AG10803 (cell line): Measurements from ENCODE around the gene NCKIPSD.

Experiments used
- DNase-seq: peaks from one replicate; pipeline ENCODE4 v3.0.0; 2010; ENCODE audit warnings: low read depth
- H3K4me3 ChIP-seq: 2 replicates; pipeline ENCODE4 v1.5.1; 2011; ENCODE audit warnings: mild to moderate bottlenecking, low read length, control low read depth
- TF ChIP-seq, protein P1 (sequence below): conservative IDR thresholded peaks from 2 replicates; pipeline ENCODE4 v1.5.1; 2011; ENCODE audit warnings: mild to moderate bottlenecking, low read length, control low read depth, inconsistent platforms

The NCKIPSD gene

DNA sequence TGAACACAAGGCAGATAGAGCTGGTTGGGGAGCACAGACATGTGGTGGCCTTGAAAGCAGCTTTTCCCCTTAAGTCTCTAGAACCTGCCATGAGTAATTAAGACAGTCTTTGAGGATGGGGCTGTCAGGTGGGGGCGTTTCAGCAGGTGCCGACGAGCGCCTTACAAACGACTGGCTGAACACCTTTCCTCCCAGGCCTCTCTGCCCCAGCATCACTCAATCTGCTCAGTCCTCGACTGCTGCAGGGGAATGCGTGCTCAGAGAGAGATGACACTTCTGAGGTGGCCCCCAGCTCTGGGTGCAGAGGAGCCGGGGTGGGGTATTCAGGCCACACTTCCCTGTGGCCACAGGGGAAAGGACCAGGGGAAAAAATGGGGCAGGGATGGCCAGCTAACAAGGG, 8.1 kb upstream of the NCKIPSD start:
- no peak for DNase-seq
- H3K4me3 ChIP-seq, result peak overlapping the region; percentile 50
- TF ChIP-seq, protein P1, sequence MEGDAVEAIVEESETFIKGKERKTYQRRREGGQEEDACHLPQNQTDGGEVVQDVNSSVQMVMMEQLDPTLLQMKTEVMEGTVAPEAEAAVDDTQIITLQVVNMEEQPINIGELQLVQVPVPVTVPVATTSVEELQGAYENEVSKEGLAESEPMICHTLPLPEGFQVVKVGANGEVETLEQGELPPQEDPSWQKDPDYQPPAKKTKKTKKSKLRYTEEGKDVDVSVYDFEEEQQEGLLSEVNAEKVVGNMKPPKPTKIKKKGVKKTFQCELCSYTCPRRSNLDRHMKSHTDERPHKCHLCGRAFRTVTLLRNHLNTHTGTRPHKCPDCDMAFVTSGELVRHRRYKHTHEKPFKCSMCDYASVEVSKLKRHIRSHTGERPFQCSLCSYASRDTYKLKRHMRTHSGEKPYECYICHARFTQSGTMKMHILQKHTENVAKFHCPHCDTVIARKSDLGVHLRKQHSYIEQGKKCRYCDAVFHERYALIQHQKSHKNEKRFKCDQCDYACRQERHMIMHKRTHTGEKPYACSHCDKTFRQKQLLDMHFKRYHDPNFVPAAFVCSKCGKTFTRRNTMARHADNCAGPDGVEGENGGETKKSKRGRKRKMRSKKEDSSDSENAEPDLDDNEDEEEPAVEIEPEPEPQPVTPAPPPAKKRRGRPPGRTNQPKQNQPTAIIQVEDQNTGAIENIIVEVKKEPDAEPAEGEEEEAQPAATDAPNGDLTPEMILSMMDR, result no peak

DNA sequence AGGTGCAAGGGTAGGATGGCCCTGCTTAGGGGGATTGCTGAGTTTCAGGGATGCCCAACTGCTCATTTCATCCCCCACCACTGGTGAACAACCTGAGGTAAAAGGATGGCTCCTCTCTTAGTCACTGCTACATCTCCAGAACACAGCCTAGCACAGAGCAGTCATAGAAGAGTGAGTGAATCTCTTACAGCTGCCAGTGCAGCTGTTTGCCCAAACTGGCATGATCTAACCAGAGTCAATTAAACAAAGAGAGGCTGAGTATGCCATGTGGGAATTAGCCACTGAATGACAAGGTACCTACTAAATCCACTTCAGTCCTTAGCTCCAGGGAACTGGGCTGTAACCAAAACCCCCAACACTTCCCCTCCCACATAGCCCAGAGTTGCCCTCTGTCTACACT, 6.8 kb upstream of the NCKIPSD start:
- DNase-seq, result no peak
- TF ChIP-seq, protein P1, result no peak
- no peak overlapping the region for H3K4me3 ChIP-seq

DNA sequence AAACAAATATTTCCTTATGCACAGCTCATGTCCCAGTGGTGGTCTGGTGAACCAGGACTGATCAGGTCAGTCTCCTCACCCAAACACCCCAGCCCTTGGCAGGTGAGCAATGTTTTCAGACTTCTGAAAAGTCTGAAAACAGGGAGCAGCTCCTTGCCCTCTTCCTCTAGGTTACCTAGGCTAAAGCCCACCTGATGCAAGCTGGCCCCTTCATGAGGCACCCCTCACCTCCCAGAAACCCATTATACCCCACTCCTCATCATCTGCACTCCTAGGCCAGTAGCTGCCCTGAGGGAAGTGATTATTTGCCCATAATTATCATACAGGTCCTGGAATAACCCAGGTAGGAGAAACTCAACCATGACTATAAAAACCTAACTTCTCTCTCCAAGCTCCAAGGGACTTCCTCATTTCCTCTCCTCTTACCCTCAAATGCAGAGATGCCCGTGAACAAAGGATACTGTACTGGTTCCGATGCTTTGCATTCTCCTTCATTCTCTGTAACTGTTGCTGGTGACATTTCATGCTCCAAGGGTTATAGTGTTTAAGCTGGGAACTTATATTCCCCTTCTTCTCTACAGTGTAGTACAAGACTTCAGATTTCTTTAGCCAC, 5.2 kb upstream of the NCKIPSD start:
- H3K4me3 ChIP-seq, result no peak overlapping the region
- TF ChIP-seq, protein P1, result no peak
- no peak for DNase-seq

DNA sequence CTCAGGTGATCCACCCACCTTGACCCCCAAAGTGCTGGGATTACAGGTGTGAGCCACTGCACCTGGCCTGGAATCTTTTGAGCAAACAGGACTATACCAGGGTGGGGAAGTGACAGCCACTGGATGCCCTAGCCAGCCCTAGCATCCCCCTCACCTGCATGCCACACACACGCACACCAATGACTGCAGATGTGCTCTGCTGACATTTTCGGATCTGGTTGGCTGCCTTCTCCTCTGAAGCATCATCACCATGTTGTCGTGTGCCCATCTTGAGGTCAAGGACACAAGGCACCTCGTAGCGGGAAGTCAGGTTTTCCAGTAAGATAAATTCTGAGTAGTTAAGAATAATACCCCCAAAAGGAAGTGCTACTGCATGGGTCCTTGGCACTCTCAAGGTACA, 3.7 kb upstream of the NCKIPSD start:
- TF ChIP-seq, protein P1, result no peak
- no peak for DNase-seq

DNA sequence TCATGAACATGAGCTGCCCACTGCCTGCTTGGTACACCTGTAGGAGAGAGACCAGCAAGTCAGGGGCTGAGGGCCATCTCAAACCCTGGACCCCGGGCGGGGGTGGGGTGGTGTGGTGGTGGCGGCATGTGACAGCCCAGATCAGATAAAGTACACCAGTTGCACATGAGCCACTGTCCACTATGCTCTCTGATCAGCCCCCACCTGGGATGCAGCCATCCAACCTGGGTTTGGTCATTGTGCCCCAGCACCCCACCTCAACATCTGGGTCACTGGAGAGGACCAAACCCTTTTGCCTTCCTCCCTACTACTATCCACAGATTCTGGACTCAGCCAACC, 3.0 kb upstream of the NCKIPSD start:
- DNase-seq, result no peak
- H3K4me3 ChIP-seq, result no peak overlapping the region
- TF ChIP-seq, protein P1, result no peak

More for the DNA sequence above, 3.7 kb upstream of the NCKIPSD start:
- H3K4me3 ChIP-seq, result no peak overlapping the region

DNA sequence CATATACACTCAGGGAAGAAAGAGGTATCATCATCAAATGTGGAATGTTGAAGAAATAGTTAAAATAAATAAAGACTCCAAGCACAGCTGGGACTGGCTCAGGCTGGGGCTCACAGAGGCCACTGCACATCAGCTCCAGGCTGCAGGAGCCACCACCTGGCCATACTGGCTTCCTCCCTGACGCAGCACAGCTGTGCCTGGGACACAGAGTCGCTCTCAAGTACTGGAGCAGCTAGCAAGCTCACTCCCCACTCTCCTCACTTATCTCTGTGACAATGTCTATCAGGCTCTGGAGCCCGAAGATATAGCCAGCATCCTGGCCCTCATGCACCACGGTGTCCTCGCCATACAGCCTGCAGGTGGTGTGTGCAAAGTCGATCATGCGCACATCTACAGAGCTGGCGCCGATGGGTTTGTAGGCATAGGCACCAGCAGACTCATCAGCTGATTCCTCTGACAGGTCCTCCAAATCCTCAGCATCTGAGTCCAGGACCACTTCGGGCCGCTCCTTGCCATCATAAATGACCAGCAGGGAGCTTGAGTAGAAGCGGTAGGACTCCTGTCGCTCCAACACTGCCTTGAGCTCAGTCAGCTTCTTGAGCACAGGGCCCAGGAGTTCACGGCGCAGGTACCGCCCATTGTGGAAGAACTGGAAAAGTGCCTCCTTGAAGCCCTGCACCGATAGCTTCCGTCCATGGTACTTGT, 2.5 kb upstream of the NCKIPSD start:
- TF ChIP-seq, protein P1, result no peak
- no peak overlapping the region for H3K4me3 ChIP-seq
- no peak for DNase-seq

DNA sequence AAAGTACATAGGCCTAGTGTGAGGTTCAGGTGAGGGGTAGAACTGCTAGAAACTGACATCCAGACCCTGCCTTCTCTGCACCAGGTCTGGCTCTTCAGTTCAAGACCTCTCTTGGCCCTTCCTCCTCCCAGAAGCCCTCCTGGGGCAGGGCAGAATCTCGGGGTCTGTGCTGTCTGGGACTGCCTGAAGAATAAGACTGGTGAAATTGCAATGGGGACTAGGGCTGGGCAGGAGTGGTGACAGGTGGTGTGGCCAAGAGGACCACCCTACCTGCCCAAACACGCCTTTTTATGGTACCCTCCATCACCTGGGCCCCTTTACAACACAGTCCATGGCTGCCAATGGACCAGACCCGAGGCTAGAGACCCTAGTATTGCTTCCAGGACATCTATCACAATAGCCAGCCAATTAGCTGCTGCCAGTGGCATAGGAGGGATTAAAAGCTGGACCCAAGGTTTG, 1.5 kb upstream of the NCKIPSD start:
- TF ChIP-seq, protein P1, result no peak
- DNase-seq, result no peak
- no peak overlapping the region for H3K4me3 ChIP-seq
